Measurements from ENCODE around the gene PDIA4. TPM values are rescaled to one million over a fixed set of nuclear protein-coding genes. Genes with fewer than 3 reads are reported as not detected.

Gene PDIA4
- total and polyA plus RNA-seq, 8 donors, result 35.6 to 185 (median 71.6) TPM

DNA sequence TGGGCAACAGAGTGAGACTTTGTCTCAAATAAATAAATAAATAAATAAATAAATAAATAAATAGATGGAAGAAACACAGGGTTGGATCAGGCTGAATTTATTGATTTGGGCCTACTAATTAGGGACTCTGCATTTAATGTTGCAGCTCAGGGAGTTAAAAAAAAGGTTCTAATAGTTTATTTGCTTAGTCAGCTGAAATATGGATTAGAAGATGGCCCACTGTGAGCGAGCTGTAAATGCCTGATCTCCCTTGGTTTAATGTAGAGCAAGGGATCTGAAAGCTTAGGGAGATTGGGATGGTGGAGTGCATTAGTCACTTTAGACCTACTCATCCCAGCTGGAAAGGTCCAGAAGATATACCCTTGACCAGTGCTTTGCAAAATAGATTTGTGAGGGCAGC, 25.1 kb upstream of the PDIA4 start:
- no peaks in the 10 kb centered on the region for H3K4me1 ChIP-seq
- ATAC-seq (no peak), FAIRE-seq (no peak), DNase-seq (no peak)
- no peaks in the 10 kb centered on the region for H3K27me3 ChIP-seq
- no peaks in the 10 kb centered on the region for H3K9me3 ChIP-seq
- no peak overlapping the region for H3K27ac ChIP-seq
- H3K36me3 ChIP-seq, result no peaks in the 10 kb centered on the region
- TF ChIP-seq, protein P1, sequence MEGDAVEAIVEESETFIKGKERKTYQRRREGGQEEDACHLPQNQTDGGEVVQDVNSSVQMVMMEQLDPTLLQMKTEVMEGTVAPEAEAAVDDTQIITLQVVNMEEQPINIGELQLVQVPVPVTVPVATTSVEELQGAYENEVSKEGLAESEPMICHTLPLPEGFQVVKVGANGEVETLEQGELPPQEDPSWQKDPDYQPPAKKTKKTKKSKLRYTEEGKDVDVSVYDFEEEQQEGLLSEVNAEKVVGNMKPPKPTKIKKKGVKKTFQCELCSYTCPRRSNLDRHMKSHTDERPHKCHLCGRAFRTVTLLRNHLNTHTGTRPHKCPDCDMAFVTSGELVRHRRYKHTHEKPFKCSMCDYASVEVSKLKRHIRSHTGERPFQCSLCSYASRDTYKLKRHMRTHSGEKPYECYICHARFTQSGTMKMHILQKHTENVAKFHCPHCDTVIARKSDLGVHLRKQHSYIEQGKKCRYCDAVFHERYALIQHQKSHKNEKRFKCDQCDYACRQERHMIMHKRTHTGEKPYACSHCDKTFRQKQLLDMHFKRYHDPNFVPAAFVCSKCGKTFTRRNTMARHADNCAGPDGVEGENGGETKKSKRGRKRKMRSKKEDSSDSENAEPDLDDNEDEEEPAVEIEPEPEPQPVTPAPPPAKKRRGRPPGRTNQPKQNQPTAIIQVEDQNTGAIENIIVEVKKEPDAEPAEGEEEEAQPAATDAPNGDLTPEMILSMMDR (IDR thresholded peaks at IDR 0.05), result no peak
- 87 to 94% methylated on average over 1 of the region's 1 CpG for WGBS, 2 donors
- no peak overlapping the region for H3K4me3 ChIP-seq
- intact Hi-C loops (cut with DNase I), result no loop called here

DNA sequence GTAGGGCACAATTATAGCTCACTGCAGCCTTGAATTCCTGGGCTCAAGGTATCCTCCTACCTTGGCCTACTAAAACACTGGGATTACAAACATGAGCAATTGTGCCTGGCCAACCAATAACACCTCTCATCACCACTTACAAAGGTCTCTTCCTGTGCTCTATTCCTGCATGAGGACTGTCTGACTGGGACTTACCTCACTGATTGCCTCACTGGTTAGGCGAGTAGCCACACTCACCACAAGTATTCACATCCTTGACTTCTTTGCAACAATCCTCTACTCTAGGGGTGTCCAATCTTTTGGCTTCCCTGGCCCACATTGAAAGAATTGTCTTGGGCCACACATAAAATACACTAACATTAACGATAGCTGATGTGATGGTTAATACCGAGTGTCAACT, 22.6 kb upstream of the PDIA4 start:
- intact Hi-C loops (cut with DNase I), result no loop called here
- no peak overlapping the region for H3K4me3 ChIP-seq
- DNase-seq, result no peak
- no peak for ATAC-seq
- no peaks in the 10 kb centered on the region for H3K9me3 ChIP-seq
- H3K36me3 ChIP-seq, result no peaks in the 10 kb centered on the region
- WGBS, 2 donors, result 77 to 83% methylated on average over 3 of the region's 3 CpGs
- no peak for FAIRE-seq
- no peak overlapping the region for H3K27ac ChIP-seq
- no peaks in the 10 kb centered on the region for H3K27me3 ChIP-seq
- TF ChIP-seq, protein P1 (IDR thresholded peaks at IDR 0.05), result no peak
- no peaks in the 10 kb centered on the region for H3K4me1 ChIP-seq

GRCh38 chr7:149048805-149049204, 20.5 kb upstream of the PDIA4 start:
- no peaks in the 10 kb centered on the region for H3K36me3 ChIP-seq
- no peak for DNase-seq
- FAIRE-seq, result no peak
- H3K27ac ChIP-seq, result no peak overlapping the region
- 73 to 82% methylated on average over 3 of the region's 3 CpGs for WGBS, 2 donors
- no peaks in the 10 kb centered on the region for H3K27me3 ChIP-seq
- ATAC-seq, result no peak
- no peak overlapping the region for H3K4me3 ChIP-seq
- no peaks in the 10 kb centered on the region for H3K4me1 ChIP-seq
- intact Hi-C loops (cut with DNase I), result no loop called here
- no peaks in the 10 kb centered on the region for H3K9me3 ChIP-seq
- TF ChIP-seq, protein P1 (IDR thresholded peaks at IDR 0.05), result no peak

GRCh38 chr7:149046416-149046815, 18.1 kb upstream of the PDIA4 start:
- intact Hi-C loops (cut with DNase I), result no loop called here
- DNase-seq (no peak), FAIRE-seq (no peak), ATAC-seq (no peak)
- no peak overlapping the region for H3K4me3 ChIP-seq
- WGBS, 2 donors, result 91 to 100% methylated on average over 2 of the region's 2 CpGs
- H3K36me3 ChIP-seq, result no peaks in the 10 kb centered on the region
- H3K9me3 ChIP-seq, result no peaks in the 10 kb centered on the region
- H3K27me3 ChIP-seq, result no peaks in the 10 kb centered on the region
- H3K27ac ChIP-seq, result no peak overlapping the region
- TF ChIP-seq, protein P1 (IDR thresholded peaks at IDR 0.05), result no peak
- no peaks in the 10 kb centered on the region for H3K4me1 ChIP-seq

GRCh38 chr7:149043936-149044335, 15.6 kb upstream of the PDIA4 start:
- TF ChIP-seq, protein P1 (IDR thresholded peaks at IDR 0.05), result no peak
- no peaks in the 10 kb centered on the region for H3K9me3 ChIP-seq
- no peaks in the 10 kb centered on the region for H3K36me3 ChIP-seq
- DNase-seq (no peak), FAIRE-seq (no peak), ATAC-seq (no peak)
- intact Hi-C loops (cut with DNase I), result no loop called here
- H3K27me3 ChIP-seq, result no peaks in the 10 kb centered on the region
- no peaks in the 10 kb centered on the region for H3K4me1 ChIP-seq
- H3K4me3 ChIP-seq, result no peak overlapping the region
- 76 to 81% methylated on average over 8 of the region's 8 CpGs for WGBS, 2 donors
- H3K27ac ChIP-seq, result no peak overlapping the region

Measured in pancreas (tissue), 10 donors.